Measurements from ENCODE around the gene SFMBT1.

GRCh38 chr3:52881871-52882270, 164.0 kb downstream of the SFMBT1 start:
- no peak for TF ChIP-seq EZH2 (IDR thresholded peaks at IDR 0.05)
- no peak for TF ChIP-seq POLR2AphosphoS5 (IDR thresholded peaks at IDR 0.05; ENCODE audit: borderline replicate concordance, low read depth, low read length)
- no peak for TF ChIP-seq FOXP2 (optimal IDR thresholded peaks at IDR 0.05; ENCODE audit: control extremely low read depth, extremely low read length, insufficient read depth)
